OCI-LY1 (cell line): Measurements from ENCODE around the gene OAT.
A peak's percentile ranks its signal among the peaks of the same experiment; 100 is the strongest.

ENCODE experiments used
- H2AFZ ChIP-seq: fragments of 200-600 bp; sonication (generic), shearing (Covaris generic); 2 replicates; pipeline ENCODE4 v1.6.0; 2014; ENCODE audit warnings: antibody characterized with exemption, mild to moderate bottlenecking, low read length
- H3F3A ChIP-seq: fragments of 200-600 bp; sonication (generic), shearing (Covaris generic); 2 replicates; pipeline ENCODE4 v1.6.0; 2014; ENCODE audit warnings: mild to moderate bottlenecking, antibody characterized with exemption, low read length, moderate library complexity; ENCODE audit not compliant: insufficient read depth
- H3K27ac ChIP-seq: fragments of 200-600 bp; sonication (generic); 2 replicates; pipeline ENCODE4 v1.5.1; 2014; ENCODE audit warnings: low read length, mixed run types, mild to moderate bottlenecking, low read depth; ENCODE audit not compliant: poor library complexity, severe bottlenecking
- H3K27me3 ChIP-seq: fragments of 200-600 bp; sonication (generic); 2 replicates; pipeline ENCODE4 v1.6.0; 2014; ENCODE audit warnings: antibody characterized with exemption, mild to moderate bottlenecking, low read length, moderate library complexity; ENCODE audit not compliant: insufficient read depth
- H3K36me3 ChIP-seq: fragments of 200-600 bp; sonication (generic); 2 replicates; pipeline ENCODE4 v1.6.1; 2014; ENCODE audit warnings: mild to moderate bottlenecking, antibody characterized with exemption, low read length, moderate library complexity, mixed read lengths; ENCODE audit not compliant: insufficient read depth
- H3K4me1 ChIP-seq: fragments of 200-600 bp; sonication (generic); 2 replicates; pipeline ENCODE4 v1.5.1; 2014; ENCODE audit warnings: mild to moderate bottlenecking, low read length, moderate library complexity; ENCODE audit not compliant: insufficient read depth, severe bottlenecking
- H3K4me2 ChIP-seq: fragments of 200-600 bp; sonication (generic), shearing (Covaris generic); 2 replicates; pipeline ENCODE4 v1.6.1; 2014; ENCODE audit warnings: low read length
- H3K4me3 ChIP-seq: fragments of 200-600 bp; sonication (generic); 2 replicates; pipeline ENCODE4 v1.5.1; 2014; ENCODE audit warnings: low read length, low read depth, mild to moderate bottlenecking, mixed read lengths; ENCODE audit not compliant: poor library complexity, severe bottlenecking
- H3K79me2 ChIP-seq: fragments of 200-600 bp; shearing (Covaris generic); 2 replicates; pipeline ENCODE4 v1.6.1; 2016; ENCODE audit warnings: mixed run types, low read length, mixed read lengths; ENCODE audit not compliant: insufficient read depth
- H3K9ac ChIP-seq: fragments of 200-600 bp; sonication (generic), shearing (Covaris generic); 2 replicates; pipeline ENCODE4 v1.6.1; 2014; ENCODE audit warnings: mild to moderate bottlenecking, low read length, mixed read lengths
- H3K9me2 ChIP-seq: fragments of 200-600 bp; sonication (generic), shearing (Covaris generic); 2 replicates; pipeline ENCODE4 v1.6.1; 2014; ENCODE audit warnings: low read depth, mild to moderate bottlenecking, low read length, mixed read lengths
- H3K9me3 ChIP-seq: fragments of 200-600 bp; shearing (Covaris generic); 2 replicates; pipeline ENCODE4 v1.6.1; 2014; ENCODE audit warnings: low read length, mixed read lengths
- H4K20me1 ChIP-seq: fragments of 200-600 bp; sonication (generic), shearing (Covaris generic); 2 replicates; pipeline ENCODE4 v1.6.0; 2016; ENCODE audit warnings: mild to moderate bottlenecking, low read length; ENCODE audit not compliant: insufficient read depth
- EZH2 ChIP-seq: fragments of 200-600 bp; sonication (generic), shearing (Covaris generic); IDR thresholded peaks from 2 replicates; pipeline ENCODE4 v1.8.0; 2017; ENCODE audit warnings: borderline replicate concordance, mixed run types, mild to moderate bottlenecking, antibody characterized with exemption, low read length, moderate library complexity, mixed read lengths
- TF ChIP-seq, protein P1 (sequence below): fragments of 200-600 bp; sonication (generic), shearing (Covaris generic); IDR thresholded peaks from 2 replicates; pipeline ENCODE4 v1.5.1; 2017; ENCODE audit warnings: mild to moderate bottlenecking, antibody characterized with exemption, low read length, moderate library complexity, mixed read lengths

OAT gene

GRCh38 chr10:124461642-124462347 lies 43.1 kb upstream of the OAT start, which contains the start of gene LHPP:
Gene LHPP, plus strand, starts transcription at chr10:124461823. Its CDS starts 40 bp downstream, at chr10:124461863.
- Histone ChIP-seq H3K9me2 (no peaks in the 10 kb centered on the region), H3K27ac (no peak within 1 kb of the TSS), H3K4me3 (peak within 1 kb of the TSS; percentile 73), H3K79me2 (no peaks in the 10 kb centered on the region), H3K9ac (peak within 1 kb of the TSS; percentile 62), H3K9me3 (no peaks in the 10 kb centered on the region), H4K20me1 (no peaks in the 10 kb centered on the region), H3K36me3 (no peaks in the 10 kb centered on the region), H2AFZ (peak within 1 kb of the TSS; percentile 94; the same call in 1 of the 2 replicates), H3K4me2 (peak within 1 kb of the TSS; percentile 72), H3F3A (0 out of 2 replicates have a peak, but pooled peaks cover 3% of the 10 kb centered on the region), H3K27me3 (no peaks in the 10 kb centered on the region), H3K4me1 (peaks cover 38% of the 10 kb centered on the region)
- TF ChIP-seq, protein P1, sequence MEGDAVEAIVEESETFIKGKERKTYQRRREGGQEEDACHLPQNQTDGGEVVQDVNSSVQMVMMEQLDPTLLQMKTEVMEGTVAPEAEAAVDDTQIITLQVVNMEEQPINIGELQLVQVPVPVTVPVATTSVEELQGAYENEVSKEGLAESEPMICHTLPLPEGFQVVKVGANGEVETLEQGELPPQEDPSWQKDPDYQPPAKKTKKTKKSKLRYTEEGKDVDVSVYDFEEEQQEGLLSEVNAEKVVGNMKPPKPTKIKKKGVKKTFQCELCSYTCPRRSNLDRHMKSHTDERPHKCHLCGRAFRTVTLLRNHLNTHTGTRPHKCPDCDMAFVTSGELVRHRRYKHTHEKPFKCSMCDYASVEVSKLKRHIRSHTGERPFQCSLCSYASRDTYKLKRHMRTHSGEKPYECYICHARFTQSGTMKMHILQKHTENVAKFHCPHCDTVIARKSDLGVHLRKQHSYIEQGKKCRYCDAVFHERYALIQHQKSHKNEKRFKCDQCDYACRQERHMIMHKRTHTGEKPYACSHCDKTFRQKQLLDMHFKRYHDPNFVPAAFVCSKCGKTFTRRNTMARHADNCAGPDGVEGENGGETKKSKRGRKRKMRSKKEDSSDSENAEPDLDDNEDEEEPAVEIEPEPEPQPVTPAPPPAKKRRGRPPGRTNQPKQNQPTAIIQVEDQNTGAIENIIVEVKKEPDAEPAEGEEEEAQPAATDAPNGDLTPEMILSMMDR, result no peak
- TF ChIP-seq EZH2, result no peak

DNA sequence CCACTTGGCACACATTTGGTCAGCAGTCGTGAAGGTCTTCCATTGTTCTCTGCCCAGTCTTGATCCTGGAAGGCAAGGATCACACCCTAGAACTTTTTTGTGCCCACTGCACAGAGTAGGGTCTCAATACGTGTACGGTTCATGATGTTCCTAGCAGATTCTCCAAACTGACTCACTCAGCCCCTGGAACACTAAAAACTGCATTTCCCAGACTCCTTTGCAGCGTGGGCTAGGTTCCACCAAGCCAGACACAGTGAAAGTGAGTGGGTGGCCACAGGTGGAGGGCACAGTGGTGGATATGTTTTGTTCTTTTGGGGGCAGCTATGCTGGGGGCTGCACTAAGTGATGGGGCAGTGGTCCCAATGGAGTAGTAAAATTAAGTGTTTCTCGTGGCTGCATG lies 41.4 kb upstream of the OAT start:
- Histone ChIP-seq H3K9me2 (no peaks in the 10 kb centered on the region), H3K79me2 (no peaks in the 10 kb centered on the region), H3K27me3 (0 out of 2 replicates have a peak, but pooled peaks cover 5% of the 10 kb centered on the region), H3K9me3 (no peaks in the 10 kb centered on the region), H3F3A (no peaks in the 10 kb centered on the region), H3K9ac (no peak overlapping the region), H3K4me1 (peaks cover 21% of the 10 kb centered on the region), H2AFZ (no peak overlapping the region), H4K20me1 (no peaks in the 10 kb centered on the region), H3K4me3 (no peak overlapping the region), H3K4me2 (no peak overlapping the region), H3K36me3 (no peaks in the 10 kb centered on the region), H3K27ac (no peak overlapping the region)
- TF ChIP-seq EZH2, result no peak
- TF ChIP-seq, protein P1, result no peak

GRCh38 chr10:124459395-124459794 lies 40.7 kb upstream of the OAT start:
- Histone ChIP-seq H3F3A (no peaks in the 10 kb centered on the region), H2AFZ (no peak overlapping the region), H3K9me2 (no peaks in the 10 kb centered on the region), H3K9me3 (no peaks in the 10 kb centered on the region), H3K4me3 (no peak overlapping the region), H3K79me2 (no peaks in the 10 kb centered on the region), H3K27ac (no peak overlapping the region), H3K27me3 (0 out of 2 replicates have a peak, but pooled peaks cover 5% of the 10 kb centered on the region), H4K20me1 (no peaks in the 10 kb centered on the region), H3K4me1 (peaks cover 14% of the 10 kb centered on the region), H3K36me3 (no peaks in the 10 kb centered on the region), H3K4me2 (no peak overlapping the region), H3K9ac (no peak overlapping the region)
- no peak for TF ChIP-seq EZH2
- TF ChIP-seq, protein P1, result no peak
